Measurements from ENCODE around the gene IFT122. TPM values are rescaled to one million over a fixed set of nuclear protein-coding genes. Genes with fewer than 3 reads are reported as not detected.

IFT122 gene
- total and polyA plus RNA-seq, 2 donors from 2014 or later, result 18.4 to 59.2 TPM

GRCh38 chr3:129535075-129535474 is 95.1 kb downstream of the IFT122 start:
- no peak for FAIRE-seq
- no peaks in the 10 kb centered on the region for H3K36me3 ChIP-seq (ENCODE audit: control insufficient read depth in 2 of 3, insufficient read depth in 3 of 3, low read length in 3 of 3)
- TF ChIP-seq CTCF (IDR thresholded peaks at IDR 0.05; ENCODE audit: borderline replicate concordance, extremely low read depth, insufficient read depth), result no peak
- H3K9me3 ChIP-seq (ENCODE audit: control insufficient read depth in 2 of 3, insufficient read depth in 1 of 3, low read length in 3 of 3), result no peaks in the 10 kb centered on the region
- H3K4me1 ChIP-seq (ENCODE audit: control insufficient read depth in 2 of 3, insufficient read depth in 2 of 3, low read depth in 1 of 3, low read length in 3 of 3), result peaks cover 0 to 13% (median 5%) of the 10 kb centered on the region in 3 donors
- no peak overlapping the region for H3K4me3 ChIP-seq (ENCODE audit: low read length in 3 of 3)
- DNase-seq, result no peak
- no peak overlapping the region for H3K27ac ChIP-seq (ENCODE audit: low read depth in 2 of 2, low read length in 2 of 2)
- no peak overlapping the region for H3K9ac ChIP-seq (ENCODE audit: low read length in 3 of 3)
- intact Hi-C loops (cut with DNase I), result no loop called here
- H3K27me3 ChIP-seq (ENCODE audit: control insufficient read depth, insufficient read depth, low read length), result no peaks in the 10 kb centered on the region

GRCh38 chr3:129536374-129536667 is 96.3 kb downstream of the IFT122 start:
- Histone ChIP-seq H3K9ac (ENCODE audit: low read length in 3 of 3) (no peak overlapping the region), H3K27ac (ENCODE audit: low read depth in 2 of 2, low read length in 2 of 2) (no peak overlapping the region), H3K36me3 (ENCODE audit: control insufficient read depth in 2 of 3, insufficient read depth in 3 of 3, low read length in 3 of 3) (no peaks in the 10 kb centered on the region), H3K9me3 (ENCODE audit: control insufficient read depth in 2 of 3, insufficient read depth in 1 of 3, low read length in 3 of 3) (no peaks in the 10 kb centered on the region), H3K4me1 (ENCODE audit: control insufficient read depth in 2 of 3, insufficient read depth in 2 of 3, low read depth in 1 of 3, low read length in 3 of 3) (peaks cover 0 to 7% (median 3%) of the 10 kb centered on the region in 3 donors), H3K27me3 (ENCODE audit: control insufficient read depth, insufficient read depth, low read length) (no peaks in the 10 kb centered on the region), H3K4me3 (ENCODE audit: low read length in 3 of 3) (no peak overlapping the region)
- FAIRE-seq, result no peak
- no peak for DNase-seq
- intact Hi-C loops (cut with DNase I), result no loop called here
- no peak for TF ChIP-seq CTCF (IDR thresholded peaks at IDR 0.05; ENCODE audit: borderline replicate concordance, extremely low read depth, insufficient read depth)

- Histone ChIP-seq H3K4me3 (ENCODE audit: low read length in 3 of 3) (no peak overlapping the region), H3K4me1 (ENCODE audit: control insufficient read depth in 2 of 3, insufficient read depth in 2 of 3, low read depth in 1 of 3, low read length in 3 of 3) (peaks cover 0 to 7% (median 3%) of the 10 kb centered on the region in 3 donors), H3K9ac (ENCODE audit: low read length in 3 of 3) (no peak overlapping the region), H3K27ac (ENCODE audit: low read depth in 2 of 2, low read length in 2 of 2) (no peak overlapping the region), H3K27me3 (ENCODE audit: control insufficient read depth, insufficient read depth, low read length) (no peaks in the 10 kb centered on the region), H3K36me3 (ENCODE audit: control insufficient read depth in 2 of 3, insufficient read depth in 3 of 3, low read length in 3 of 3) (no peaks in the 10 kb centered on the region), H3K9me3 (ENCODE audit: control insufficient read depth in 2 of 3, insufficient read depth in 1 of 3, low read length in 3 of 3) (no peaks in the 10 kb centered on the region)
- DNase-seq (no peak), FAIRE-seq (no peak)
- intact Hi-C loops (cut with DNase I), result no loop called here
- TF ChIP-seq CTCF (IDR thresholded peaks at IDR 0.05; ENCODE audit: borderline replicate concordance, extremely low read depth, insufficient read depth), result no peak
These were observed 96.8 kb downstream of the IFT122 start for GRCh38 chr3:129536804-129537203.

GRCh38 chr3:129539206-129539605 is 99.2 kb downstream of the IFT122 start:
- peaks cover 0 to 7% (median 0%) of the 10 kb centered on the region in 3 donors for H3K4me1 ChIP-seq (ENCODE audit: control insufficient read depth in 2 of 3, insufficient read depth in 2 of 3, low read depth in 1 of 3, low read length in 3 of 3)
- no peak for FAIRE-seq
- H3K27ac ChIP-seq (ENCODE audit: low read depth in 2 of 2, low read length in 2 of 2), result no peak overlapping the region

More at GRCh38 chr3:129539206-129539605, 99.2 kb downstream of the IFT122 start:
- Histone ChIP-seq H3K27me3 (ENCODE audit: control insufficient read depth, insufficient read depth, low read length) (no peaks in the 10 kb centered on the region), H3K9me3 (ENCODE audit: control insufficient read depth in 2 of 3, insufficient read depth in 1 of 3, low read length in 3 of 3) (no peaks in the 10 kb centered on the region), H3K4me3 (ENCODE audit: low read length in 3 of 3) (no peak overlapping the region), H3K9ac (ENCODE audit: low read length in 3 of 3) (no peak overlapping the region), H3K36me3 (ENCODE audit: control insufficient read depth in 2 of 3, insufficient read depth in 3 of 3, low read length in 3 of 3) (no peaks in the 10 kb centered on the region)
- intact Hi-C loops (cut with DNase I), result no loop called here
- no peak for TF ChIP-seq CTCF (IDR thresholded peaks at IDR 0.05; ENCODE audit: borderline replicate concordance, extremely low read depth, insufficient read depth)
- no peak for DNase-seq
